DMS79 (cell line): ENCODE data around the gene GKN2.
"Not testable (repeated sequence)": the region's sequence is repeated elsewhere in the genome, so short reads cannot be mapped to it uniquely, and the experiment has no call there.

ENCODE experiments used
- DNase-seq: peaks from one replicate; lab custom pipeline; 2025; lab: John Stamatoyannopoulos, UW

Gene GKN2

GRCh38 chr2:68959001-68959400 lies 6.3 kb upstream of the GKN2 start:
- no peak for DNase-seq

GRCh38 chr2:68955432-68955831 lies 2.7 kb upstream of the GKN2 start:
- not testable (repeated sequence) for DNase-seq

GRCh38 chr2:68951899-68952298 lies 794 bp downstream of the GKN2 start:
- DNase-seq = no peak

- no peak for DNase-seq
These were observed 4.0 kb downstream of the GKN2 start for GRCh38 chr2:68948710-68949109.

DNA sequence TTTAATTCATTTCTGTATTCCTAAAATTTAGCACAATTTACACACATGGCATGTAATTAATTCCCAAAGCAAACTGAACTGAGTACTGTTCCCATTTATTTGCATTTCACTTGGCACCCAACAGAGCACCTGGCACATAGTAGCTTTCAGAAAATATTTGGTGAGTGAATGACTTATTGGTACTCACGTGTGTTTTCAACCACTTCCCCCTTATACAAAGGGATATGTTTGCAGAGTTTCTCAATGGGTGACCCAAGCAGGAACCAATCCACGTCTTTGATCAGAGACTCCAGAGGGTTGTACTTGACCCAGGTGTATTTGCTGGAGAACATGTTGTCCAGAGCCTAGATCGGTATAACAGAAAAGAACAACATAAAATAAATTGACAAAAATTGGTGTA lies 6.6 kb downstream of the GKN2 start:
- DNase-seq = no peak

DNA sequence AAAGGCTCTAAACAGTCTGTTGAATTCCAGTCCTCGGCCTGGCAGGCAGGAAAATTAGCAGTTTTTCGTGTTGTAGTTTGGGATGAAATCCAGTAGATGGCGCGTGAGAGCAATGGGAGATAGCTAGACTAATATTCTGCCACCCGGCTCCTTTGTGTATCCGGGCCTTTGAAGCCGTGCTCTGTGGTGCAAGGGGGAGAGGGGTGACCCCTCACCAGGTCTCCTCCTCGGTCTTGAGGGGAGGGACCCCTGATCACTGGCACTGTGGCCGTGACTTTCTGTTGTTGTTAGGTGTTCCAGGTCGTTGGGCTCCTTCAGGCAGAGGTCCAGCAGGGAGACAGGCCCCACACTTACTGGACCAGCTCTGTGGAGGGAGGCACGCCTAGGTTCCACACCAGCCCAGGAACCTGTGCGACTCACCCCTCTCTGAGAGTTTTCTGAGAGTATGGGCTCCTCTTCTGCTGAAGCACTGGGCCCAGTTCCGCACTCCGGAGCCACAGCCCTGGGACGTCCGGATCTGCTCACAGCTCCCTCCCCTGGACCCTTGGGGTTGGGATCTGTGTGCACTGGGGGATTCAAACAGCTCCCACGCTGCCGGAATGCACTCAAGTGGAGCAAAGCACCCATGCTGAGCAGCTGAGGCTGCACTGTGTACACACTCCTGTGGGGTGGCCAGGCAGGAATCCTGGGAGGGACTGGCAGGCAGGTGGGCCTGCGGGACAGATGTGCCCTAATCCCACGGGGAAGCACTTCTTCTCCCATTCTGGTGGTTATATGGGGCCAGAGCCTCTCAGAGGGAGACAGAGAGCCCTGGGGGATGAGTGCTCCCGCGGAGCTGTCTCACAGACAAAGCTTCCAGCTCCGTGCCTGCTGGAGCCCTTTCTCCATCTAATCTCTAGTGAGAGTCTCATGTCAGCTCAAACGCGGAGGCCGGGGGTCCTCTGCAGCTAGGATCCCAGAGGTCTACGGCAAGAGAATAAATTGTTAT lies 8.8 kb downstream of the GKN2 start:
- DNase-seq = peak; percentile 52

GRCh38 chr2:68942827-68943226 lies 9.9 kb downstream of the GKN2 start:
- no peak for DNase-seq

DNA sequence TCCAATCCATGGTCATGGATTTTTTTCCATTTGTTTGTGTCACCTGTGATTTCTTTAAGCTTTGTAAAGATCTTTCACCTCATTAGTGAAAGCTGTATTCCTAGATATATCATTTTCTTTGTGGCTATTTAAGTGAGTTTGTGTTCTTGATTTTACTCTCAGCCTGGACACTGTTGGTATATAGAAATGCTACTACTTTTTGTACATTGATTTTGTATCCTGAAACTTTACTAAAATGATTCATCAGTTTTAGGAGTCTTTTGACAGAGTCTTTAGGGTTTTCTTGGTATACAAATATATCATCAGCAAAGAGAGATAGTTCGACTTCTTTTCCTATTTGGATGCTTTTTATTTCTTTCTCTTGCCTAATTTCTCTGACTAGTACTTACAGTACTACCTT lies 12.3 kb downstream of the GKN2 start:
- DNase-seq = no peak

GRCh38 chr2:68939962-68940361 lies 12.7 kb downstream of the GKN2 start:
- no peak for DNase-seq

- no peak for DNase-seq
These were observed 13.8 kb downstream of the GKN2 start for GRCh38 chr2:68938938-68939337.

DNA sequence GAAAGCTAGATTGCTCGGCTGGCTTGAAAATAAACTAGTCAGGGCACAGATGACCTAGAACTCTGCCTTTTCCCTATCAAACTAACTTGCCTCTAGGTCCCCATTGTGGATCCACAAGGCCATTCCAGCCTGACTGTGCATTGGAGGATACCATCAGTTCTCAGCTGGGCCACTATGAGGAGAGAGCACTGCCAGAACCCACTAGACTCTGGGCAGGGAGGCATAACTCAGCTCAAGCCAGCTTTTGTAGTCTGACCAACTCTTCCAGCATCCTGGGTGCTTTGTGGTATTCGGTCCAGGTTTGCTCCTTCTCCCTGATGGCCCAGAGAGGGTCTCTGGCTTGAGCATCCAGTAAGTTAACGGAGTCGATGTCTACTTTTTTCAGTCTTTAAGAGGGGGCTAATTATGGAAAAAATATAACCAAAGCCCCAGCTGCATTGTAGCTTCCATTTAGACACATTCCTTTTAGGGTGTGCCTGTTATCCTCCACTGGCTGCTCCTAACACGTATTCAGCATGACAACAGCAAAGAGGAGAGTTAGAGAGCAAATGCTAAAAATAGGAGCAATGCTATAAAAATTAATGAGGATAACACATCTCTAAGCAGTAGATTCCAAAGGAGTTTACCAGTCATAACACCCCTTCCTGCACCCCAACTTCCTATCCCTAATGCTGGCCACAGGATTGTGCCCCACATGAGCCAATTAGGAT lies 15.2 kb downstream of the GKN2 start:
- DNase-seq = no peak

GRCh38 chr2:68936889-68937288 lies 15.8 kb downstream of the GKN2 start:
- no peak for DNase-seq

- no peak for DNase-seq
These were observed 16.3 kb downstream of the GKN2 start for GRCh38 chr2:68936427-68936826.

DNA sequence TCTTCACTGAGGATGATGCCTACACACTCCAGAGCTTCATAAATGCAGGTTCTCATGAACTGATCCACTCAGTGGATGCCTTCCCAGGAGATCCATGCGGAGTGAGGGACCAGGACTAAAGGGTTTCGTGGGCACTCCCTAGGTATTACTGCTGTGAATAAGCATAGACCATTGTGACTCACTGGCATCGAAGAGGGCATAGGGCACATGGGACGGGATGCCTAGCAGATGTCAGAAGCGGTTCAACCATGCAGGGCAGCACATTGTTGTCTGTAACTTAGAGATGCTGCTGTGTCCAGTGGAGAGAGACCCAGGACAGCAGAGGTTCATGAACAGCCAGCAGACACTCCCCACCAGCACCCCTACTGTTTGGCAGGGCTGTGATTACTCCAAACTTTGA lies 17.2 kb downstream of the GKN2 start:
- DNase-seq = no peak

- no peak for DNase-seq
These were observed 18.7 kb downstream of the GKN2 start for GRCh38 chr2:68934021-68934420.

DNA sequence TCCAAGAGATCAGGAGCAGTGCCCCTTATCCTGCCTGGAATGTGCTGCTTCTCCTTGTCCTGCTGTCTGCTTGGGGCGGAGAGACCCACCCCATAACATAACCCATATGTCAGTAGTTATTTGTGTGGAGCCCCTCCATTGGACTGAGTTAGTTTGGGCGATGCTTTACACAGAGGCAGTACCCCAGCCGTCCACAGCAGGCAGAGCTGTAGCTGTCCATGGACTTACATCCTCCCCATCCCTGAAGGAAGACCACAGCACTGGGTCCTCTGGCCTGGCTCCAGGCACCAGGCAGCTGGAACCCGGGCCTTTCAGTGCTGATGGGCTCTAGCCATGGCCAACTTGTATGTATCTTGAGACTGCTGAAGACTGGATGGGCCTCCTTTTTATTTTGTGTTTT lies 20.3 kb downstream of the GKN2 start:
- no peak for DNase-seq

DNA sequence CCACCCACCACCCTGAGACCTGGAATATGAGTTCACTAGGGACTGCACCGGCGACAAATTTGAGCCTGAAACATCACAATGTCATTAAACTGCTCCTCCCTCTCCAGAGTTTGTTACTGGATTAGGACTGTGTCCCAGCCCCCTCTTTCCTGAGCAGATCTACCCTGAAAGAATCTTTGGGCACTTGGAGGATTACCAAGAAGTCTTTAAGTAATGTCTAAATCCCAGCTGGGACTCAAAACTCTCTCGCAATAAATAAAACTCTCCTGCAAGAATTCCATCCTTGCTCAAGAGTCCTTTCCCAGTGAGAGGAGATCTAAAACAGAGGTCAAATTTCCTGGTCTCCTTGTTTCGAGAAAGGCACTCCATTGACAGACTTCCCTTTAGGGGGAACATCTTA lies 20.9 kb downstream of the GKN2 start:
- no peak for DNase-seq

DNA sequence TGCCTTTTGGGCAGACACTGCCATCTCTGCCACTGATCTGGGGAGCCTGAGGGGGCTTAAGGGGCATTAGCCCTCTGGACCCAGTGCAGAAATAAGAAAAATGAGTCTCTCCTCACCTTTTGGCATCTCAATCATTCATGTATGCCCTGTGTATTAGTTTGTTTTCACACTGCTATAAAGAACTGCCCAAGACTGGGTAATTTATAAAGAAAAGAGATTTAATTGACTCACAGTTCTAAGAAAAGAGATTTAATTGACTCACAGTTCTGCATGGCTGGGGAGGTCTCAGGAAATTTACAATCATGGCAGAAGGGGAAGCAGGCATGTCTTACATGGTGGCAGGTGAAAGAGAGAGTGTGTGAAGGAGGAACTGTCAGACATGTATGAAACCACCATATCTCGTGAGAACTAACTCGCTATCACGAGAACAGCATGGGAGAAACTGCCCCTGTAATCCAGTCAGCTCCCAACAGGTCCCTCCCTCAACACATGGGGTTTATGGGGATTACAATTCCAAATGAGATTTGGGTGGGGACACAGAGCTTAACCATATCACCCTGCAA lies 21.5 kb downstream of the GKN2 start:
- no peak for DNase-seq

- no peak for DNase-seq
These were observed 25.9 kb downstream of the GKN2 start for GRCh38 chr2:68926796-68927195.

- no peak for DNase-seq
These were observed 27.3 kb downstream of the GKN2 start for GRCh38 chr2:68925295-68925896.

GRCh38 chr2:68921646-68922045 lies 31.0 kb downstream of the GKN2 start:
- DNase-seq = no peak

DNA sequence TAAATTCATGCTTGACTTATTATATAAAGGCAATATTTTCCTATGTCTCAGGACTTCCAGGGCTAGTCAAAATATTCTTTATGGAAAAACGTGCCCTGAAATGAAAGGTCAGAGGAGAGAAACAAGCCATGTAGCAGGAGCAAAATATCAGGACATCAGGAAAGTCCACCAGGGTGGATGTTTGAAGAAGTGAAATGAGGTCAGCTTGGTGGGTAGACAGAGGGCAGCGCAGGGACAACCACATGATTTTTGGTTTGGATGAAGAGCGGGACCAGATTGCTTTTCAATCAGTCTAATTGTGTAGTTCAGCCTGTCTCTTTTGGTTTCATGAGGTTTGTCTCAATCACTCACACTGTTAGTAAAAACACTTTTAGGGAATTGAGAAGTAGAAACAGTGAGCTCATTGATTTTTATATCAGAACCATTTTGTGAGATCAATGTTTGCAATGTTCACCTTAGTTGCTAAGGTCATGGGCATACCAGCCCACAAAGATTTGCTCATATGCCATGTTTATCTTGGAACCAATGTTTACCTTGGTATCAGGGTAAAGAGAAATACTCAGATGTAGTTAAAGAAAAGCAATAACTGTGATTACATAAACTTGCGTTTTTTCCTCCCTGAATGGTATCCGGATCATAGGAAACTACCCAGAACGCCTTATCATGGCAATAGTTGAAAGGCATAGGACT lies 32.1 kb downstream of the GKN2 start:
- no peak for DNase-seq
